Activated CD8-positive, alpha-beta memory T cell treated with anti-CD3 and anti-CD28 coated beads, Interleukin-2, amount 50 U/mL, for 24 hours (primary cell): Measurements from ENCODE around the gene GJA1.
"Not testable (repeated sequence)": the region's sequence is repeated elsewhere in the genome, so short reads cannot be mapped to it uniquely, and the experiment has no call there.

Source experiments
- DNase-seq: peaks from one replicate; pipeline ENCODE4 v3.0.0-alpha.2; 2020; ENCODE audit errors: extremely low read depth

GJA1 gene

GRCh38 chr6:121436960-121437850, 1.8 kb downstream of the GJA1 start:
- DNase-seq = no peak

DNA sequence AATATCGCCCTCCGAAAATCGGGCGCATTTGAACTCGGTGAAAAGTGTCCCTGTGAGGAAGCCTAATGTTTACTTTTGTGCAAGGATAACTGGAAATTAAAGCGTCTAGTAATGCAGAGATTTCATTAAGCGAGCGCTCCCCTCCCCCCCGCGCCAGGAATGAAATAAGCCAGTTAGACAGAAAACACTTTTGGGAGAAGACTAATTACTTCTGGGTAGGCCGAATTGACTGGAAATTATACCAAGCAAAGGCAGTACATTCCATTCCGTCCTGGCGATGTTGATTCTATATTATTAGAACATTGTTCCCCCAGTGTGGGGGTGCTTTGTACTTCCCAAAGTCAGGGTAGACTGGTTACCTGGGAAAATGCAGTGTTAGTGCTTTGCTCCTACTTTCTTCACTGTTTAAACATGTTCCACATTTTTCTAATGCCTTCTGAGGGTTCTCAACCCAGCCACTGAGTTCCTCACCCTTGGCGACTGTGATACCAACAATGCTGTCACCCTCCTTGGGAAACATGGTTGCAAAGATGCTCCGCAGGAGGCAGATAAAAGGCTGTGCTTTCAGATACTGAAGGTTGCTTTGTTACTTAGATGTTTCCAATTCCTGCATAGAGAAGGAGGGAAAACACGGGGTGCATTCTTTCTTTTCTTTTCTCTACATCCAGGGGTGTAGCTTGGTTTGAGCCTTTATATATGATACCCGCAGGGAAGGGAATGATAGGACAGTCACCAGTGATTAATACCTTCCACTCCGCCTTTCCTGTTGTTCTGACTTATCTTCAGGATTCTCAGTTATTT, 2.6 kb downstream of the GJA1 start:
- DNase-seq = no peak

DNA sequence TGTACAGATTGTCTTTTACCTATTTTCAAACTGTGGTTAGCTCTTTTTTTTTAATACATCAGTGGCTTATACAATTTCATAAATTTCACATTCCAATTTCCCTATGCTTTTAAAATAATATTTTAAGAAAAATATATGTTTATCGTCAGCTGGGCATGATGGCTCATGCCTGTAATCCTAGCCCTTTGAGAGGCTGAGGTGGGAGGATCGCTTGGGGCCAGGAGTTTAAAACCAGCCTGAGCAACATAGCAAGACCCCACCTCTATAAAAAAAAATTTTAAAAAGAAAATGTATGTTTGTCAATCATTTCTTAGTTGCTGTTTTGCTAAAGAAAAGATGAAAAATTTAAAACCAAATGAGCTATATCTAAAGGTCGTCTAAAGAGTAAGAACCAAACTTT, 3.4 kb downstream of the GJA1 start:
- DNase-seq = no peak

DNA sequence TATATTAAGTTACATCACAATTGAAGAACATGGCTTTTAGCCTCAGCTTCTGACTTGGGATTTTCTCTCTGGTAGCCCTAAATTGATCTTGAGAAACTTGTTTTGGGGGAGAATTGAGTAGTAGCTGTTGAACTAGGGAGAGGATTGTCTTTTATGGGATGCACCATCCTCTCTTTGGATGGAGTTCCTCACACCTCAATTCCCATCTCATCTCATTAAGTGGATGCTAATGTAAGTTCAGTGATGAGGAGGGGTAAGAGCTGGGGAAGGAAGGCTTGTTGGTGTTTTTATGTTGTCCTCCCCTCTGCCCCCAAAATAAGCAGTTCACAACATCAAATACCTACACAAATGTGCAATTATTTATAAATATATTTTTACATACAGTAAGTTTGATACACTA, 4.0 kb downstream of the GJA1 start:
- no peak for DNase-seq

DNA sequence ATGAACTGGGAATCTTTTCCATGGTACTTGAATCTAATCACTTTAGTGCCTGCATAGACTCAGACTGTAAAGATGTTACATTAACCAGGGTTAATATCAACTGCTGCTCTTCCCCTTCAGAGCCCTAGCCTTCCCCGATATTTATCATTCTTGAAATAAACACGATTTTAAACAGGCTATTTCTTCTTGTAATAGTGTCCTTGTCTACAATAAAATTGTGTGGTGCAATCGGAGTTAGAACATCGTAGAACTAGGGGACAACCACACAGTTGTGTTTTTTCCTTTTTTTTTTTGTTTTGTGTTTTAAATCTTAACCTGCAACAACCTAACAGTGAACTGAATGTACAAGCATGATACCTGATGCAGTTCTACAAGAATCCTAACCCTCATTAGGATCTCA, 4.5 kb downstream of the GJA1 start:
- no peak for DNase-seq

- DNase-seq = no peak
Observed at GRCh38 chr6:121441477-121441876, 6.0 kb downstream of the GJA1 start.

- DNase-seq = no peak
Observed at GRCh38 chr6:121442576-121442975, 7.1 kb downstream of the GJA1 start.

GRCh38 chr6:121443971-121444541, 8.6 kb downstream of the GJA1 start:
- DNase-seq = no peak

DNA sequence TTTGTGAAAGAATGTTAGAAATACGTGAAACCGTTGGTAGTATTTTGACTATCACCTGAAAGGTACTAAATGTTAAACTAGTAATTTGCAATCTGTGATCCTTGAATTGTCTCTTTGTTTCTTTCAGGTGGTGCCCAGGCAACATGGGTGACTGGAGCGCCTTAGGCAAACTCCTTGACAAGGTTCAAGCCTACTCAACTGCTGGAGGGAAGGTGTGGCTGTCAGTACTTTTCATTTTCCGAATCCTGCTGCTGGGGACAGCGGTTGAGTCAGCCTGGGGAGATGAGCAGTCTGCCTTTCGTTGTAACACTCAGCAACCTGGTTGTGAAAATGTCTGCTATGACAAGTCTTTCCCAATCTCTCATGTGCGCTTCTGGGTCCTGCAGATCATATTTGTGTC, 11.3 kb downstream of the GJA1 start:
- not testable (repeated sequence) for DNase-seq

DNA sequence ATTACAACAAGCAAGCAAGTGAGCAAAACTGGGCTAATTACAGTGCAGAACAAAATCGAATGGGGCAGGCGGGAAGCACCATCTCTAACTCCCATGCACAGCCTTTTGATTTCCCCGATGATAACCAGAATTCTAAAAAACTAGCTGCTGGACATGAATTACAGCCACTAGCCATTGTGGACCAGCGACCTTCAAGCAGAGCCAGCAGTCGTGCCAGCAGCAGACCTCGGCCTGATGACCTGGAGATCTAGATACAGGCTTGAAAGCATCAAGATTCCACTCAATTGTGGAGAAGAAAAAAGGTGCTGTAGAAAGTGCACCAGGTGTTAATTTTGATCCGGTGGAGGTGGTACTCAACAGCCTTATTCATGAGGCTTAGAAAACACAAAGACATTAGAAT, 12.3 kb downstream of the GJA1 start:
- DNase-seq = not testable (repeated sequence)

GRCh38 chr6:121448528-121448927, 13.1 kb downstream of the GJA1 start:
- not testable (repeated sequence) for DNase-seq

DNA sequence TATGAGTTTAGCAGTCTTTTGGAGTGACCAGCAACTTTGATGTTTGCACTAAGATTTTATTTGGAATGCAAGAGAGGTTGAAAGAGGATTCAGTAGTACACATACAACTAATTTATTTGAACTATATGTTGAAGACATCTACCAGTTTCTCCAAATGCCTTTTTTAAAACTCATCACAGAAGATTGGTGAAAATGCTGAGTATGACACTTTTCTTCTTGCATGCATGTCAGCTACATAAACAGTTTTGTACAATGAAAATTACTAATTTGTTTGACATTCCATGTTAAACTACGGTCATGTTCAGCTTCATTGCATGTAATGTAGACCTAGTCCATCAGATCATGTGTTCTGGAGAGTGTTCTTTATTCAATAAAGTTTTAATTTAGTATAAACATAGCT, 13.9 kb downstream of the GJA1 start:
- no peak for DNase-seq

GRCh38 chr6:121450242-121450641, 14.8 kb downstream of the GJA1 start:
- DNase-seq = no peak

DNA sequence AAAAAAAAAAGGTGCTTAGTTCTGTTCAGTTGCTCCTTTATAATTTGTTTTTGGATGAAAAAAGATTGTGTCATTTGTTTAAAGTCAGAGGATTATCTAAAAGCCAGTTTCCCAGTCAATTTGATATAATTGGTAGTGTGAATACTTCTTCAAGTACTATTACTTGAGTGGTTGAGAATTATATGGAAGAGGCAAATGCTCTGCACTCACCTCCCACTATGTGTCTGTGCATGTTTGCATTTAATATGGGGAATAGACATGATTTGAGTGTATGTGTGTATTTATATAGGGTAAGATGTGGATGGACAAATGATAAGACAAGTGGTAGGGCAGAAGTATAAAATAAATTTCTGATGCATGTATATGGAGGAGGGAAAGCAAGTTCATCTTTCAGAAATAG, 15.8 kb downstream of the GJA1 start:
- no peak for DNase-seq

DNA sequence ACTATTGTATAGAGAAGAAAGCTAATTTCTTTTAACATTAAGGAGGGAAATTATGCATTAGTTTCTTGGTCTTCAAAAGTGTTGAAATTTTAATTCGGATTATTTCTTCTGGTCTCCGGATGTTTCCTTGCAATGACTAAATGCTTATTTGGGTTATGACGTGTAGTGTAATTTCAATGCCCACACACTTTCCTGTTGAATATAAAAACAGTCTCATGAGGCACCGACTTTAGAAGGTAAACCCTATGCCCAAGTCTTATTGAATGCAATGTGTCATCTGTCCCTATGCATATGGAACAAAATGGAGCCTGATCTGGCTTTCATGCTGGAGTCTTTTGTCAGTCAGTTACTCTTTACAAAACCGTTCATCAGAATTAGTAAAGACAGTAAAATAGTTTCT, 17.7 kb downstream of the GJA1 start:
- DNase-seq = no peak

DNA sequence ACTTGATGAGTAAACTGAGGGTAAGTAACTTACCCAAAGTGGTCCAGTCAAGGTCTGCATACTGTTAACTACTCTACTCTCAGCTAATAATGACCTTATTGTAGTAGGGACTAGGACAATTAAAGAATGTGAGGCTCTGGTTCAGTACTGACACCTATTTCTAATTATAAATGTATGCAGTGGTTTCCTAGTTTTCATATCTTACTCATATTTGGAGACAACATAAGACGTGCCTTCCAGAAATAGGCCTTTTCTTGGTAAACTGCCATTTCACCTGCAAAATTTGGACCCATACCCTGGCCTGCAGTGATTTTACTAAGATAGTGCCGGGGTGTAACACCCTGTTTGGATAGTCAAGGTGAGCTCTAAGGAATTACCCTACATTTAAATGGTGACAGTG, 24.7 kb downstream of the GJA1 start:
- DNase-seq = no peak

DNA sequence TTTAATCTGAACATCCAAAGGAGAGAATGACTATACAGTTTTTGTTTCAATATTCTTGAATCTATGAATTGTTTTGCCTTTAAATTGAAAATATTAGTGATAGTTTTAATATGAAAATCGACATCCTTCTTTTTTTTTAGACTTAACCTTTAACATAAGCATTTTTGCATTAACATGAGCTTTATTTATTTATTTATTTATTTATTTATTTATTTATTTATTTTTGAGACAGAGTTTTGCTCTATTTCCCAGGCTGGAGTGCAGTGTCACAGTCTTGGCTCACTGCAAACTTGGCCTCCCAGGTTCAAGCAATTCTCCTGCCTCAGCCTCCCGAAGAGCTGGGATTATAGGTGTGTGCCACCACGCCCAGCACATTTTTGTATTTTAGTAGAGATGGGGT, 27.6 kb downstream of the GJA1 start:
- no peak for DNase-seq

DNA sequence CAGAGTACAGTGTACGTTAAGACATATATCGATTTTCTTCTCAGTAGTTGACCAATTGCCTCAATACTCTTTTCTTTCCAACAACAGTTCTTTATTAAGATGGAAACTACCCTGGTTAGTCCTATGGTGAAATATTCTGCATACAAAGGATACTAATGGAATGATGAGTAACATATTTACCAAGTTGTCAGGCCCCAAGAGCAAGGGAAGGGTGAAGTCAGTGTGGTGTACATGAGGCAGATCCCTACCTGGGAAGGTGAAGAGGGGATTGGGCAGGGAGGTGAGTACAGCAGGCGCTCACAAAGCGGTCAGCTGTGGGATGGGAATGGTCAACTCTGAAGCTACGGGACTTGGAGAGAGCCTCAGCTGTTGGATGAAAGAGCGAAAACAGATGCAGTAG, 29.7 kb downstream of the GJA1 start:
- no peak for DNase-seq

GRCh38 chr6:121479486-121480098, 44.1 kb downstream of the GJA1 start:
- no peak for DNase-seq

GRCh38 chr6:121480099-121480713, 44.8 kb downstream of the GJA1 start:
- no peak for DNase-seq

GRCh38 chr6:121482004-121482693, 46.7 kb downstream of the GJA1 start:
- no peak for DNase-seq
